Activated CD8-positive, alpha-beta memory T cell treated with anti-CD3 and anti-CD28 coated beads, Interleukin-2, amount 50 U/mL, for 1 hour (primary cell): ENCODE measurements around the gene KCNG2.

ENCODE experiments used
- DNase-seq: peaks from one replicate; pipeline ENCODE4 v3.0.0-alpha.2; 2020; ENCODE audit errors: extremely low read depth

KCNG2 gene

DNA sequence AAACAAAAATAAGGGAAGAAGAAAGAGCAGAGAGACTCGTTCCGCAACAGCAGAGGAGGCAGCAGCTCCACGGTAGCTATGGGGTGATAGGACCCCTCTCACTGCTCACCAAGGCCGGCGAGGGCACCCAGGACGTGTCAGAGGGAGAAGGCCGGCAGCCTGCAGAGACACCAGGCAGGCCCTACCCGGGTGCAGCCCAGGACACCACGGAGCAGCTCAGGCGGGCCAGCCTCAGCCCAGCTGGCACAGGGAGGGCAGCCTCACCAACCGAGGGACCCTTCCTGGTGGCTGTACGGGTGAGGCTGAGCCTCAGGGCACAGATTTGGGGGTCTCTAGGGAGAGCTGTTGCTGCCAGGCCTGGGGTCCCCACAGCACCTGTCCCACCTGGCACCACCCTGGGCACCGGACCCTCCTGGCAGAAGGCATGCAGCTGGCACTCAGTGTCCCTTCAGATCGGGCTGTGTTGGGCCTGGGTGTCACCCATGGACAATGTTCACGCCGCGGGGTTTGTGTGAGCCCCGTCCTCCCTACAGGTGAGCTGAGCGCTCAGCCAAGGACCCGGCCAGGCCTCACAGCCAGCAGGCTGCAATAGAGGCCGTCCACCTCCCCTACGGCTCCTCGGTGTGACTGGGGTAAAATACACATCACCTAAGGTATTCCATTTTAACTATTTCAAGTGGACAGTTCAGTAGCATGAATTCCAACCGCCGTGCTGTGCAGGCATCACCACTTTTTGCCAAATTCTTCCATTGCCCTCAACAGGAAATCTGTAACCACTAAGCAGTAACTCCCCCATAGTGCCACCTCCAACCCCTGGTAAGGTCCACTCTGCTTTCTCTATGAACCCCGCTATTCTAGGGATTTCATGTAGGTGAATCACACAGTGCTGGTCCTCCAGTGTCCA lies 21.6 kb downstream of the KCNG2 start:
- DNase-seq, result no peak

DNA sequence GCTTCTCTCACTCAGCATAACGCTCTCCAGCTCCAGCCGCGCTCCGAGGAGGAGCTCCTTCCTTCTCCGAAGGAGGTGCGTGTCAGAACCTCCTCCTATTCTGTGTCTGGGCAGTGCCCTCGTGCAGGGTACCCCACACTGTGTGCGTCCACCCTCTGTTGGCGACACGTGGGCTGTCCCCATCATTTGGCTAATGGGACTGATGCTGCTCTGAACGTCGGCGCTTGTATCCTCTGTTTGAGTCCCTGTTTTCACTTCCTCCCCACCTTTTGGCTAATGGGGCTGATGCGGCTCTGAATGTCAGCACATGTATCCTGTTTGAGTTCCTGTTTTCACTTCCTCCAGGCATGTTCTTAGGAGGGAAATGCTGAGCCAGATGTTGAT lies 22.2 kb downstream of the KCNG2 start:
- no peak for DNase-seq

DNA sequence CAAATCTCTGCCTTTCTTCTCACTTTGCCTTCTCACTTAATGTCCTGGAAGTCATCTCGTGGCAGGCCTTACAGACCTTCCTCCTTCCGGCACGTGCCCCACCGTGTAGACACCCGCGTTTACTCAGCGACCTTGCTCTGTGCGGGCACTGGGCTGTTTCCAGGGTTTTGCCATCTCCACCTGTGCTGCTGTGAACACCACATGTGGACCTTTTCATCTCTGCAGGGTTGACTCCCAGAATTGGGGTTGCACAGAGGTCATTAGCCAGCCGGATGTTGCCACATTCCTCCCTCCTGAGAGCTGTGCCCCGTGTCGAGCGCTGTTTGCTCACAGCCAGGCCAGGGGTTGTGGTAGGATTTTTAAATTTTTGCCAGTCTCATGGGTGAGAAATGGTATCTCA lies 25.4 kb downstream of the KCNG2 start:
- no peak for DNase-seq

DNA sequence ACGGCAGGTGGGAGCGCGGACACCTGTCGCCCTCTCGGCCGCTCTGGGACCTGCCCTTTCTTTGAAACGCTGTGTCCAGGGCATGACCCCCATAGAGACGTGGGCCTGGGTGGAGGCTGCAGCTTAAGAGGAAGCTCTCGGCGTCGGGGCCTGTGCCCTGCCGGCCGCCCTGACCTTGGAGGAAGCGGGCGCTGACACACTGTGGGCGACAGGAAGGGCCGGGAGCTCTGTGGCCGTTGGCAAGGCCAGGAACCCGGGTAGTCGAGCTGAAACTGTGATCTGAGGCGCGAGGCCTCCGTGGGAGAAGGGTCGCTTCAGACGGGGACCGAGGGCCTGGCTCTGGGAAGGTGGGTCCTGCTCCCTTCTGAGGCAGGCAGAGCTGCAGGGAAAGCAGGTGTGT lies 28.2 kb downstream of the KCNG2 start:
- DNase-seq, result no peak

DNA sequence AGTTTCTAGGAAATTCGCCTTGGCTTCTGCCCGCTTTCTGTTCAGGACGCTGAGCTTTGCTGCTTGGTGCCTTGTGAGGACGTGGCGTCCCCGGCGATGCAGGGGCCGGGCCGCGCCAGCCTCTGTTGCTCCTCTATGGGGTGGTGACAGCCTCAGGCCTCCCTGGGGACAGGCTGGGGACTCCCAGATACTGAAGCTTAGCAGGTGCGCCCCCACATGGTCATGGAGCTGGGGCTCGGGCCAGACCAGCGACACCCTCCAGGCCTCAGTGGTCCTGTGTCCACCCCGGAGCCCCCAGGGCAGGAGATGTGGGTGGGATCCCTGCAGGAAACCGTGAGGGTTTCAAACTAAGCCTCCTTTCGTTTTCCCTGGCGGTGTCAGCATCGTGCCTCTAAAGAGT lies 29.2 kb downstream of the KCNG2 start:
- DNase-seq, result no peak

DNA sequence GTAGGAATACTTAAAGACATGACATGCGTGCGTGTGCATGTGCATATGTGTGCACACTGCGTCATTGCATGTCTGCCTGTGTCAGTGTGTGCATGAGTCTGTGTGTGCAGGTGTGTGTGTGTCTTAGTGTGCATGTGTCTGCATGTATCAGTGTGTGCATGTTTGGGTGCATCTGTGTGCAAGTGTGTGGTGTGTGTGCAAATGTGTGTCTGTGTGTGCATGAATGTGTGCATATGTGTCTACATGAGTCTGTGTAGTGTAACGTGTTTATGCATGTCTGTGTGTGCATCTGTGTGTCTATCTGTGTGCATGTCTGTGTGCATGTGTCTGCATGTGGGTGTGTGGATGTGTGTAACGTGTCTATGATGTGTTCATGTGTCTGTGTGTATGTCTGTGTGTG lies 30.5 kb downstream of the KCNG2 start:
- no peak for DNase-seq

DNA sequence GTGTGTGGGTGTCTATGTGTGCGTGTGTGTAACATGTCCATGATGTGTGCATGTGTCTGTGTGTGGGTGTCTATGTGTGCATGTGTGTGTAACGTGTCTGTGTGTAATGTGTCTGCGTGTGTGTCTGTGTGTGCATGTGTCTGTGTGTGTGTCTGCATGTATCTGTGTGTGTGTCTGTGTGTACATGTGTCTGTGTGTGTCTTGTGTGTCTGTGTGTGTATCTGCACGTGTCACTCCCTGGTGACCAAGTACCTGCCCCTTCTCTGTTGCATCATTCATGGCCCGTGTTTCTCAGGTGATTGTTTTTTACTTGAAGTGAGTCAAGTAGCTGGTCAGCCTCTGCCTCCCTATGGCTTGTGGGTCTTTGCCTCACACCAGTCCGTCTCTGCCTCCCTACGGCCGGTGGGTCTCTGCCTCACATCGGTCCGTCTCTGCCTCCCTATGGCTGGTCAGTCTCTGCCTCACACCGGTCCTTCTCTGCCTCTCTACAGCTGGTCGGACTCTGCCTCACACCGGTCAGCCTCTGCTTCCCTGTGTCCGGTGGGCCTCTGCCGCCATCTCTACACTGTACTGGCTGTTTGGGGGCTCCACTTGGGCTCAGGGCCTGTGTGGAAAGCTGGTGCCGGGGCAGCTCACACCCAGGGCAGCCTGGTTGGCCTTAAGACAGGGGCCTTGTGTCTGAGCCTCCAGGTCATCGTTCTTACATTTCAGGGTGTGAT lies 31.6 kb downstream of the KCNG2 start:
- no peak for DNase-seq

DNA sequence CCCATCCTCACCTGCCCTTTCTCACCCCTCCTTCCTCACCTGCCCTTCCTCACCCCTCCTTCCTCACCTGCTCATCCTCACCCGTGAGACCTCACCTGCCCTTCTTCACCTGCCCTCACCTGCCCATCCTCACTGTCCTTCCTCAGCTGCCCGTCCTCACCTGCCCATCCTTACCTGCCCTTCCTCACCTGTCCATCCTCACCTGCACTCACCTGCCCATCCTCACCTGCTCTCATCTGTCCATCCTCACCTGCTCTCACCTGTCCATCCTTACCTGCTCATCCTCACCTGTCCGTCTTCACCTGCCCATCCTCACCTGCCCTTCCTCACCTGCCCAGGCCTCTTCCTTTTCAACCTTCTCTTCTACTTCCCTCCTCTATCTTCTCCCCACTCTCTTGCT lies 34.4 kb downstream of the KCNG2 start:
- DNase-seq, result no peak

DNA sequence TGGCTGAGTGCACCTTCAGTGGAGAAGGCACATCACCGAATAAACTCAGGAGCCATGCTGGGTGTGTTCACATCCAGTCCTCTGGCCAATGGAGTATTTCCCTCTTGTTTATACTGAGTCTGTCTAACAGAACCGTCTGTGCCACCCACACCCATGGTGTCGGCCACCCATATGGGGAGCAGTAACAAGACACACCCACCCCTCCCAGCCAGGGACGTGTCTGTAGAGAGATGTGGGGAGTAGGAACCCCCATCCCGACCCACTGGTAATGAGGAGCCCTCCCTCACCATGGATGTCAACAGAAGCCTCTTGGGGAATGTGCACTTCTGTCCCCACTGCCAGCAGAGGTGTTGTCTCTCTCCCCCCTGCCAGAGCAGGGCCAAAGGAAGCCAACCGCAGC lies 37.1 kb downstream of the KCNG2 start:
- DNase-seq, result no peak

DNA sequence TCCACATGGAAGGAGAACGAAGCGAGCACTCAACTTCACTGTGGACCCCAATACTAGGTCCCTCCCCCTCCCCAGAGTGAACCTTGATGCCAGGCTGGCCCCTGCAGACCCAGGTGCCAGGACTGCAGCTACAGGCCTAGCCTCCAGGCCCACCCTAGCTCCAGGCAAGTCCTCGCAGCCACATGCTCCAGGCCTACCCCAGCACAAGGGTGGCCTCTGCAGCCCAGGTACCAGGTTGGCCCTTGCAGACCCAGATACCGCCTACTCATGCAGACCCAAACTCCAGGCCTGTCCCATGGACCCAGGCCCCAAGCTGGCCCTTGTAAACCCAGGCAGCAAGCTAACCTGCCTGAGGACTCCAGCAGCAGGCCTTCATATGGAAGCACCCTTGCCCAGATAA lies 44.2 kb downstream of the KCNG2 start:
- no peak for DNase-seq

DNA sequence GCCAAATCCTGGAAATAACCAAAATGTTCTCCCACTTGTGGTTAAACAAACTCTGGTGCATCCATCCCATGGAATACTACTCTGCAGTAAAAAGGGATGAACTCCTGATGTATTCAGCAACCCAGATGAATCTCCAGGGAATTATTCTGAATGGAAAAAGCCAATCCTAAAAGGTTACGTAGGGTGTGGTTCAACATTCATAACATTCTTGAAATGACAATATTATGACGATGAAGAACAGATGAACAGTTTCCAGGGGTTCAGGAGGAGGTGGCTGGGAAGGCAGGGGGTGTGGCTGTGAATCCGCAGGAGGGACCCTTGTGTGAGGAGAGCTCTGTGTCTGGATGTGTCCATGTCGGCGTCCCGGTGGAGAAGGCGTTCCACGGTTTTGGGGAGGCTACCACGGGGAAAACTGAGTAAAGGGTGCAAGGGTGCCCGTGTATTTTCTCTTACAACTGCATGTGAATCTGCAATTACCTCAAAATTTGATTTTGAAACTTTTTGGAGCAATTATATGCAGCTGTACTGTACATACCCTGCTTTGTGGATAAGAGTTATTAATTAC lies 47.3 kb downstream of the KCNG2 start:
- DNase-seq, result no peak

DNA sequence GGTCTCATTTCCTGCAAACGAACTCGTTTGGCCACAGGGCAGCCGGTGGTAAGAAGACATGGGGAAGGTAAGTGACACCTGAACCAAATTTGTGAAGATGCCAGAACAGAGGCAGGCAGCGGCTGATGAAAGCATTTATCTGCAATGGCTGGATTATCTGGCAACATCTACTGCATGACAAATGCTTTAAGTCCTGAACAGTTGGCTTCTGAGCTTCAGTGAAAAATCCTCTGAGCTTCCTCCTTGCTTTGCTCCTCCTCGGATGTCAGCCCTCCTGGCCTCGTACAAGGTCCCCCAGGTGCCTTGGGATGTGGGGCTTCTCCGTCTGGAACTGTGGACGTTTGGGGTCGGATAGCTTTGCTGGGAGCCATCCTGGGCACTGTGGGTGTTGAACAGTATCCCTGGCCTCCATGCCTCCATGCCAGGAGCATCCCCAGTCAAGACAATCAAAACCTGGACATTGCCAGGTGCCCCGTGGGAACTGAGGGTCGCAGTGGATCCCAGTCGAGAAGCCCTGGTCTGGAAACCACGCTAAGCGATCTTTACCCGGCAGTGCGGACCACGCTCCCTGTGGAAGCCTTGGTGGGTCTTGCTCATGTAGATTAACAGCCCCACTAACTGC lies 49.3 kb downstream of the KCNG2 start:
- DNase-seq, result no peak

DNA sequence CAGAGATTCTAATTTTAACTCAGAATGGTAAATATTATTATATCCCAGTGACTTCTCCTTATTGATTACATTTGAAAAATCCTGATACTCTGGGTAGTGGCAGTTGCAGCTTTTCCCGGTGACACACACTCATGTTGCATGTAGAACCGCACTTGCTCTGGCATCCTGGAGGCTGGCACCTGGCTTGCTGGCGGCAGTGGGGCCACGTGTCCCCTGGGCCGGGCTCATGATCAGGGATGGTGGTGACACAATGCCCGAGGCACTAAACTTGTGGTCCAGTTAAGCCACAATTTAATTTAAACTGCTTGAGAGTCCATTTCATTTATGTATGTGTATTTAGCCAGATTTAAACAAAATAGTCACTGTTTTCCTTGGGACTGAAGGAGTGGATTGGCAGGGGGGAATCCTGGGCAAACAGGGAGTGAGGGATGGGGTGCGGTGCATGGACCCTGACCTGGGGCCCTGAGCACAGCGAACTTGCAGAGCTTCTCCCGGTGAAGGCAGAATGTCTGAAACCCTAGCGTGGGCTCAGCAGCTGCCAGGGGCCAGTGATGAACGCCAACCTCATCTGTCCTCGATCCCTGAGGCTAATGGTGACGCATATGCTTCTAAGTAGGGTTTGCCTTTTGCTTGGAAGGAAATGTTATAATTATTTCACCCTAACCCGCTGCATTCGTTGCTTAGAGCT lies 50.0 kb downstream of the KCNG2 start:
- no peak for DNase-seq

DNA sequence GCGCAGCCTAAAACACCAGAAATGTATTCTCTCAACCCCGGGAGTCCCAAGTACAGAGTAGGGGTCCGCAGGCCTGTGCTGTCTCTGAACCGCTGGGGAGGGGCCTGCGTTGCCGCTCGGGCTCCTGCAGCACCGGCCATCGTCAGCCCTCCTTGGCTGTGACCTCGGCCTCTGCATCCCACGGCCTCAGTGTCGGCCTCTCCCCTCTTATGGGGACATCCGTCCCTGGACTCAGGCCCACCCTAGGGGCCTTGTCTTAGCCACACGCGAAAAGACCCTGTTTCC lies 50.5 kb downstream of the KCNG2 start:
- no peak for DNase-seq

DNA sequence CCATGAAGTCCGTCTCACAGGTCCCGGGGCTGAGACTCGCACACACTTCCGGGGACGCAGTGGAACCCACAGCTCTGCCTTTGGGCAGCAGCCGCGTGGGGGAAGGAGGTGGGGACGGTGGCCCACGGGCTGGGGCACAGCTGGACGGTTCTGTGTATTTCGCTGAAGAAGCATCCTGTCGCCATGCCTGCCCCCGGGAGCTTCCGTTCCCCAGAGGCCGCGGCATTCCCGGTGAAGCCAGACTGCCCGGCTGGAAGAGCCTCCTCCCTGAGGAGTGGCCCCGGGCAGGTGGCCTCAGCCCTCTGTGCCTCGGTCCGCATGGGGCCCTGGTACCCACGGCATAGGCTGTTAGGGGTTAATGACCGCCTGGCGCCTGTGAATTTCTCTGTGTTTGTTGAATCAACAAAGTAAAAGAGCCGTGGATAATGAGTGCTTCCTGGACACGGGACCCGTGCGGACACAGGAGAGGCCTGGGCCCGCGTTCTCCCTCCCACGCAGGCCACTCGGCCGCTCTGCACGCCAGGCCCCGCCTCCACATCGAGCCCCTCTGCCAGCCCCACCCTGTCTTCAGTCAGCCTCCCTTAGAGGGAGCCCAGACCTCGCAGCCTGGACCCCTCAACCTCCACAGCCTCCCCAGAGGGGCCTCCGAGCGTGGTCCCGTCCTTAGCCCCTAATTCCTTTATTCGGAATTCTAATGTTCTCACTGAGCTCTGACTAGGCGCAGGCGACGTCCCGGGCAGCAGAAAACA lies 51.0 kb downstream of the KCNG2 start:
- no peak for DNase-seq

DNA sequence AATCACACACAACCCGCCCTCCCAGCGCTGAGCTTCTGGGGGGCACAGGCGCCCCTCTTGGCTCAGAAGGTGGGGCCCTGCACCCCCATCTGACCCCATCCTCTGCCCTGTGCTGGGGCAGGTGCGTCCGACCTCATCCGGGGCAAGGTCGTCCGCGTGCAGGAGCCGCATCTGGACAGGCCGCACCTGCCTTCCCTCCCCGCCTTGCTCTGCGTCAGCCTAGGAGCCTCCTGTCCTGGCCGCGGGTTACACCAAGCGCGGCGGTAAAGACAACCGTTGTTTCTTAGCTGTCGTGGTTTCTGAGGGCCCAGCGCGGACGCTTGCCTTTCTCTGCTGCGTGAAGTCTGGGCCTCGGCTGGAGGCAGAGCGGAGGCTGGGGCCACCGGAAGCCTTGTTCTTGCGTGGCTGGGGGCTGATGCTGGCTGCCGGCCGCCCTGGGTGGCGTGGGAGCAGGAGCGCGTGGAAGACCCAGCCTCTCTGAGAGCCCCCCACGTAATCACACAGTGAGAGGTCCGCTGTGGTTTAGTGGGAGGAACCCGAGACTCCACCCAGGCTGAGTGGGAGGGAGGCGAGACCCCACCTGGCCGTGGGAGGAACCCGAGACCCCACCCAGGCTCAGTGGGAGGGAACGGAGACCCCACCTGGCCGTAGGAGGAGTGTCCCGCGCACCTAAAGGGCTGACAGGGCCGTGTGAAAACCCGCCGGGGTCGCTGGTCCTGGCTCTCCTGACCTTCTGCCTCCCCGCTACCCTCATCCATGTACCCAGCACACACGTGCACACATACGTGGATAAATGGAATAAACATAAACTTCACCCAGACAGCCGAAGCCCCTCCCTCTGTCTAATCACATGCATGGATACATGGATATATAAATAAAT lies 51.8 kb downstream of the KCNG2 start:
- no peak for DNase-seq

DNA sequence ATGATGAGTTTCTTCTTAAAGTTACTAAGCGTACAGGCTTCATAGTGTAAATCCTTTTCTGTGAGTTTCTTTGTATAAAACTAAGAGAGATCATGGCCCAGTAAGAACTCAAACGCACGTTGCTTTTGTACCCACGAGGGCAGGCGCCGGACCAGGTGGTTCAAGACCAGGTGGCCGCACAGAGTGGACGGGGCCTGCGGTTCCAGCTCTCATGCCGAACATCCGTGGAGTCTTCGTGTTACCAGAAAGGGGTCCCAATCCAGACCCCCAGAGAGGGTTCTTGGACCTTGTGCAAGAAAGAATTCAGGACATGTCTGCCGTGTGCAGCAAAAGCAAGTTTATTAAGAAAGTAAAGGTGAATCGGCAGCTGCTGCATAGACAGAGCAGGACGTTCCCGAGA lies 53.0 kb downstream of the KCNG2 start:
- no peak for DNase-seq

DNA sequence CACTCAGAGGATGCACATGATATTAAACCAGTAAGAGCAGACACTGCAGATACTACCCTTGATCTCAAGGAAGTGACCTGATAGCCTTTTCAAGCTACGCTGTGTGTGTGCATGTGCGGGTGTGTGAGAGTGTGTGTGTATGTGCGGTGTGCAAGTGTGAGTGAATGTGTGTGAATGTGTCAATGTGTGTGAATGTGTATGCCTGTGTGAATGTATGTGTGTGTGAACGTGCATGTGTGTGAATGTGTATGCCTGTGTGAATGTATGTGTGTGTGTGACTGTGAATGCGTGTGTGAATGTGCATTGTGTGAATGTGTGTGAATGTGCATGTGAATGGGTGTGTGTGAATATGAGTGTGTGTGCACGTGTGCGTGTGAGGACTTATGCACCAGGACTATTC lies 53.8 kb downstream of the KCNG2 start:
- no peak for DNase-seq

DNA sequence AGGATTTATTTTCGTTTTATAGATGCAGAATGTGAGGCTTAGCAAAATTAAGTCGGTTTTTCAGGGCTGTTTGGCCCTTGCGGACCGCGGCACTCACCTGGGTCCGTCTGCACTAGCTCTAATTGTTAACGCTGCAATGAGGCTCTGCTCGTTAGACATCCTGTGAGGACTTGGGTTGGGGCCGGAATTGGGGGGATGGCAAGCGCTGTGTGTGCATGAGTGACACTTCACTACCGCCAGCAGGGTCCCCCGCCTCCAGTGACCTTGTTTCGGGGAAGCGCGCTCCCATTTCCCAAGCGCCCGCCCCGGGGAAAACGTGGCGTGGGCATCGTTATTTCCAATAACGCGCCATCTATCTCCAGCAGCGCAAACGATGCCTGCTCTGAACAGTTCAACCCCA lies 54.2 kb downstream of the KCNG2 start:
- no peak for DNase-seq

DNA sequence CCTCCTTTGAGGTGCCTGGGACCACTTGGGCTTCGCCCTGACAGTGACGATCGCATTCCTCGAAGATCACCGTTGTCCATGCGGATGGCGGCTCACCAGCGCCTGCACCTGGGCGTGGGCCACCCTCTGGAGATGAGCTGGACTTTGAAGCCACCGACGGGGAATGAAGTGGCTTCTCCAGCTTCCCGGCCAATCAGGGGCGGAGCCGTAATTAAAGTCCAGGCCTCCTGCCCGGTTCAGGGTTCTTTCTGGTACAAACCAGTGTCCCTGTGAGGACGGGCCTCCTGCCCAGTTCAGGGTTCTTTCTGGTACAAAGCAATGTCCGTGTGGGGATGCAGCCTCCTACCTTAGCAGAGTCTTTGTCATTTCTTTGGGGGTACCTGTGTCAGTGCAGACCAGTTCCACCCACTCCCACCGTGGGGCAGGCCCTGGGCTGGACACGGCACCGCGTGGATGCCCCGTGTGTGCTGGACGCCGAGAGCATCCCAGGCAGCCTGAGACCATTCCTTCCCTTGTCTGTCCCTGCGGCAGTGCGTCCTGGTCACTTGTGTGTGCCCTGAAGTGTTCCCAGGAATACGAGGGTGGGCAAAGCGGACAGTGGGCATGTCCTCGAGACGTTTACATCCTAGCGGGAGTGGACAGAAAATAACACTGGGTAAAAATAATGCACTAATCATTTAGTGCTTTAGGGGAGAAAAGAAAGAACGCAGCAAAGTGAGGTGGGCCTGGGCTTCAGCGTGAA lies 55.0 kb downstream of the KCNG2 start:
- no peak for DNase-seq
